ENCODE results near the gene DIP2B. TPM values are rescaled to one million over a fixed set of nuclear protein-coding genes. Genes with fewer than 3 reads are reported as not detected.

Gene DIP2B
- total RNA-seq, 6 experiments from 2014 or later: 11.1 to 24.0 (median 14.8) TPM

- ATAC-seq: no peak
- Histone ChIP-seq H3K36me3 (no peaks in the 10 kb centered on the region), H3K4me3 (no peak overlapping the region), H3K9me3 (no peaks in the 10 kb centered on the region), H3K4me1 (peaks cover 0 to 22% (median 4%) of the 10 kb centered on the region in 4 donors), H3K27ac (no peak overlapping the region), H3K27me3 (no peaks in the 10 kb centered on the region)
- TF ChIP-seq POLR2A (IDR thresholded peaks at IDR 0.05) (no peak), CTCF (IDR thresholded peaks at IDR 0.05) (no peak)
- 41% methylated on average over 5 of the region's 7 CpGs for WGBS (ENCODE audit: insufficient coverage, low coverage, low lambda C conversion rate, missing lambda C conversion rate)
- intact Hi-C loops (cut with DNase I): no loop called here
- DNase-seq: no peak
Observed at GRCh38 chr12:50599366-50600095, 94.7 kb downstream of the DIP2B start.

GRCh38 chr12:50600364-50600763, 95.6 kb downstream of the DIP2B start:
- peaks cover 0 to 25% (median 4%) of the 10 kb centered on the region in 4 donors for H3K4me1 ChIP-seq
- H3K27me3 ChIP-seq: no peaks in the 10 kb centered on the region
- TF ChIP-seq POLR2A (IDR thresholded peaks at IDR 0.05): no peak
- no peak for TF ChIP-seq CTCF (IDR thresholded peaks at IDR 0.05)
- intact Hi-C loops (cut with DNase I): no loop called here
- no peak overlapping the region for H3K4me3 ChIP-seq
- DNase-seq (no peak), ATAC-seq (peak in 1 of 4 donors; percentile 8)
- no peaks in the 10 kb centered on the region for H3K9me3 ChIP-seq
- no peak overlapping the region for H3K27ac ChIP-seq
- WGBS (ENCODE audit: insufficient coverage, low coverage, low lambda C conversion rate, missing lambda C conversion rate): 60% methylated on average over 1 of the region's 1 CpG
- H3K36me3 ChIP-seq: no peaks in the 10 kb centered on the region

GRCh38 chr12:50603817-50604639, 99.2 kb downstream of the DIP2B start:
- Histone ChIP-seq H3K27me3 (no peaks in the 10 kb centered on the region), H3K4me1 (peaks cover 0 to 46% (median 12%) of the 10 kb centered on the region in 4 donors), H3K36me3 (no peaks in the 10 kb centered on the region), H3K4me3 (no peak overlapping the region), H3K9me3 (no peaks in the 10 kb centered on the region), H3K27ac (no peak overlapping the region)
- peak; percentile 39 to 51 (median 45) for ATAC-seq
- WGBS (ENCODE audit: insufficient coverage, low coverage, low lambda C conversion rate, missing lambda C conversion rate): 50% methylated on average over 4 of the region's 4 CpGs
- no peak for DNase-seq
- TF ChIP-seq CTCF (IDR thresholded peaks at IDR 0.05) (no peak), POLR2A (IDR thresholded peaks at IDR 0.05) (no peak)
- intact Hi-C loops (cut with DNase I): no loop called here

- Histone ChIP-seq H3K27ac (no peak overlapping the region), H3K9me3 (no peaks in the 10 kb centered on the region), H3K4me1 (peaks cover 0 to 41% (median 12%) of the 10 kb centered on the region in 4 donors), H3K27me3 (no peaks in the 10 kb centered on the region), H3K4me3 (no peak overlapping the region), H3K36me3 (no peaks in the 10 kb centered on the region)
- whole genome bisulfite sequencing (ENCODE audit: insufficient coverage, low coverage, low lambda C conversion rate, missing lambda C conversion rate): 70% methylated on average over 1 of the region's 1 CpG
- no peak for TF ChIP-seq CTCF (IDR thresholded peaks at IDR 0.05)
- TF ChIP-seq POLR2A (IDR thresholded peaks at IDR 0.05): no peak
- DNase-seq (no peak), ATAC-seq (no peak)
- intact Hi-C loops (cut with DNase I): no loop called here
Observed at GRCh38 chr12:50604640-50604920, 99.8 kb downstream of the DIP2B start.
